CD4-positive, alpha-beta T cell treated with Interleukin-15 for 4 hours (primary cell): ENCODE measurements around the gene DPH5.

Experiments used
- DNase-seq: peaks from one replicate; pipeline ENCODE4 v3.0.0-alpha.2; 2020; ENCODE audit warnings: low spot score

Gene DPH5

GRCh38 chr1:101030881-101031280, 5.3 kb upstream of the DPH5 start:
- DNase-seq: no peak

DNA sequence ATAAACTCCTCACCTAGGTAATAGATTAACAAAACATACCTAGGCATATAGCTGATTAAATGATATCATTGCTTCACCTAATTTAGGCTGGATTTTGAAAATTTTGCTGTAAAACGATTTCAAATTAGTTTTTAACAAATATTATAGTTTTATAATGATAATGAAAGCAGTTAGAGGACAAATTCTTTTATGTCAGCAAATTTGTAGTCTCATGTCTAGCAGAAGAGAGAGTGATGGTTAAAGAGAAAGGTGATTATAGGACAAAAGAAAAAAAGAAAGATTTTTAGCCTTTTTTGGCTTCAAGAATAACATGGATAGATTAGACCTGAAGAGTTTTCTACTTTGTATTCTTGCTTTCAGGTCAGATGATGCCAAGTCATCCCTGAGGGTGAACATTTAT, 3.6 kb upstream of the DPH5 start:
- no peak for DNase-seq

GRCh38 chr1:101028466-101028865, 2.9 kb upstream of the DPH5 start:
- DNase-seq: no peak

DNA sequence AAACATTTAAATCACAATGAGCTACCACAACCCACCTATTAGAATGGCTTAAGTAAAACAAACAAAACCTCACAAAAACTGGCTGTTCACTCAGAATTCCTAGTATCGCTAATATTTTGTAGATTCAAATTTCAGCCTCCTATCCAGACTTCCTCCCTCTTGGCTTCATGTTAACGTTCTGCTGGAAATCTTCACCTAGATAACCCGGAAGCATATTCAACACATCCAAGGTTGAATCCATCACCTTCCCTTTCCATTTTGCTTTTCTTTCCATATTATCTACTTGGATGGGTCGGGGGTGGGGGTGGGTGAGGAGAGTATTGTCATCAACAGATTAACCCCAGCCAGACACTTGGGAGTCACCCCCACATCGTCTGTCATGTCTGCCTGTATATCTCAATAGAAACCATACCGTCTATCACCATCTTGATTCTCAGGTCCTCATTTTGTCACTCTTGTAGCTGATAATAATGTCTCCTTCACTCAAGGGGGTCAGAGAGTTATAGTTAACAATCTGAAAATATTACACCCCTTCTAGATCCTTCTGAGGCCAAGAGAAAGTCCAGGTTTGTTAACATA, 1.7 kb upstream of the DPH5 start:
- no peak for DNase-seq

GRCh38 chr1:101026430-101026788, 825 bp upstream of the DPH5 start:
- DNase-seq: no peak

GRCh38 chr1:101025283-101025656, 314 bp downstream of the DPH5 start:
- DNase-seq: no peak

- DNase-seq: no peak
Observed at GRCh38 chr1:101022294-101022693, 3.3 kb downstream of the DPH5 start.

GRCh38 chr1:101017448-101017847, 8.1 kb downstream of the DPH5 start:
- no peak for DNase-seq

DNA sequence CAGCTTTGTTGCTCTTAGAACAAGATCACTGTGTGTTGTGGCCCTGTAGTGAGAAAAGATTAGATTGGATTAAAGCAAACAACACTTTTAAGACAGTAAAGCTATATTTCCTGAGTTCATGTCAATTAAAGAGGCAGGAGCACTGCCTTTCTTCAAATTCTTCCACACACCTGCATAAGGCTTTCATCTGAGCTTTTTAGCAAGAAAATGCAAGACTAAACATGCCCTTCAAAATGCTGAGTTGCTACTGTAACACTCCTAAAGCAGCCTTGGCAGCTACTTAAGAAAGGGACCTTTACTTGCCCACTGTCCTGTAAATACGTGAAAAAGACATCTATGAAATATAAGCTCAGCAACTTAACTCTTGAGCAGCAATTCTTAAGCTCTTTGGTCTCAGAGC, 11.8 kb downstream of the DPH5 start:
- DNase-seq: no peak

DNA sequence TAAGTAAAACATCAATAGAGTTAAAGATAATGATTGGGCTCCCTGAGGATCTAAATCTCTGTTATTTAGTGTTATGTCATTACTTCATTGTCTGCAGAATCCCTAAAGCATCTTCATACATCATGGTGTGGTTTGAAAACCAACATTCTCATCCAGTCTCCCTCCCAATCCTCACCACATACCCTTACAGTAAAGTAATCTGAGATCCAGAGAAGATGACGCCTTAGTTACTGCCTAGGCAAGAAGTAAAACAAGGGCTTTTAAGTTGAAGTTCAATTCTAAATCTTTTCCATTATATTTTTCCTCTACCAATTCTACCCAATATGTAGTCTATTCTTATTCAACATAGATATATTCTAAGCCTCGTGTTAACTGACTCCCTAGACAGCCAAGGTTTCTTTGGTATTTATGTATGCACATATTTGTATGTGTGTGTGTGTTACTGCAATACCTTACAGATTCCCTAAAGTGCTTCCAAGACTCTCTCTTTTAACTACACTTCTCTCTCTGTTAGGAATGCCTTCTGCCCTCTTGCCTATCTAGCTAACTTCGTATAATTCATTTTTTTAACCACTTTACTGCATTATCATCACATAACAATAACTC, 17.3 kb downstream of the DPH5 start:
- no peak for DNase-seq

- DNase-seq: peak; percentile 37
Observed at GRCh38 chr1:101006553-101006952, 19.0 kb downstream of the DPH5 start.

DNA sequence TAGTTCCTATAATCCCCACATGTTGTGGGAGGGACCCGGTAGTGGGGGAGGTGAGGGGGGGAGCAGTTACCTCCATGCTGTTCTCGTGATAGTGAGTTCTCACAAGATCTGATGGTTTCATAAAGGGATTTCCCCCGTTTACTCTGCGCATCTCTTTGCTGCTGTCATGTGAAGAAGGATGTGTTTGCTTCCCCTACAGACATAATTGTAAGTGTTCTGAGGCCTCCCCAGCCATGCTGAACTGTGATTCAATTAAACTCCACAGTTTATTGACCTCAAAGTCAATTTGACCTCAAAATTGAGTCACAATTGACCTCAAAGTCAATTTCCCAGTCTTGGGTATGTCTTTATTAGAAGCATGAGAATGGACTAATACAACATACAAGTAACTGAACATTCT, 19.7 kb downstream of the DPH5 start:
- DNase-seq: peak; percentile 40

GRCh38 chr1:101005183-101005582, 20.4 kb downstream of the DPH5 start:
- DNase-seq: peak; percentile 31

- DNase-seq: no peak
Observed at GRCh38 chr1:101004670-101005069, 20.9 kb downstream of the DPH5 start.

DNA sequence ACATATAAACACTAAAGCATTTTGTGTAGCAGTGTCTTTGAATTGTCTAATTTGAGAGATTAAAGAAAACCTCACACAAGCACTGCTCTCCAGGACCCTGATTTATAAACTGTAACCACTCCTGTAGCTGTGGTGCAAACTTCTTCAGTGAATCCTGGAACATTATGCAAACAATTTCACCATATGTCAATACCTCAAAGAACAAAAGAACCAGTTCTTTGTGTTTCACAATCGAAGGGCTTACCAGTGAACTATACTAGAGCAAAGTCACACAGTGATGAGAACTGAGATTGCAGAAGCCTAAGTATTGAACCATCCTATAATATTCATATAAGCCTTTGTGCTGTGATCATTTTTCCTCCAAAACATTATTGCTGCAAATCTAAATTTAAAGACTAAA, 21.5 kb downstream of the DPH5 start:
- no peak for DNase-seq

DNA sequence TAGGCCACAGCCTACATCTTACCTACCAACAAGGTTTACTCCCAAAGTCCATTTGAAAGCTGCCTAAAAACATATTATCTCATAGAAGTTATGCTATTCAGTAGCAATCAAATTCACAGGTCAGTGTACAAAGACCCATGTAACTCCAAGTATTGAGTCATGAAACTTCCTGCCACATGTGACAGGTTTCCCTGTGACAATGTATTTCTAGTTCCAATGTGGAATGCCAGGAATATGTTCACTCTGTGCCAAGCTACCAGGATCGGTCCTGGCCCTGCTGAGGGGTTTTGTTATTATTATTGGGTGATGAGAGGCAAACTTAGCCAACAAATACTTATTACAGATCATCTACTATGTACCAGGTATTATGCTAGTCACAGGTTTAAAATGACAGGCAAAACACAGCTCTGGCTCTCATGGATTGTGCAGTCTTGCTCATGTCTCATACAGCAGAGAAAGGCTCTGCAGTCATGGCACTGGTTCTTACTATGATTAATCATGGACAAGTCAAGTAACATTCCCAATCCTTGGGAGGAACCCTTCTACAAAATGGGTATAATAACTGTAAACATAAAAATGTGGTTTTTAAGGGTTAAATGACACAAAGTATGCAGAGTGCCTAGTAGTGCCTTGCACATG, 22.5 kb downstream of the DPH5 start:
- no peak for DNase-seq

- DNase-seq: peak; percentile 25
Observed at GRCh38 chr1:101002551-101002950, 23.0 kb downstream of the DPH5 start.

- DNase-seq: no peak
Observed at GRCh38 chr1:101000131-101000873, 25.3 kb downstream of the DPH5 start.

DNA sequence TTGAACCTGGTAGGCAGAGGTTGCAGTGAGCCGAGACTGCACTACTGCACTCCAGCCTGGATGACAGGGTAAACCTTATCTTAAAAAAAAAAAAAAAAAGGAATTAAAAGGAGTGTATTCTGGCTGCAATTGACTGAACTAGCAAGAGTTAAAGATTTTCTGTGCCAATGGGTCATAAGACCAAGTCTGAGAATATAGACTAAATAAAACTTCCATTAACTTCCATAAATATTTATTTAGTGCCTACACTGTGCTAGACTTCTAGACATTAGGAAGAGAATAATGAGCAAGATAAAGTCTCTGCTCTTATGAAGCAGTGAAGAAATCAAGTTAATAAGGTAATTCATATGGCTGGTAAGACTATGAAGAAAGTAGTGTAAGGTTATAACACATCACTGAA, 27.2 kb downstream of the DPH5 start:
- no peak for DNase-seq

GRCh38 chr1:100995198-100995988, 30.2 kb downstream of the DPH5 start:
- peak; percentile 7 for DNase-seq

- DNase-seq: no peak
Observed at GRCh38 chr1:100989306-100990077, 36.1 kb downstream of the DPH5 start.

GRCh38 chr1:100988121-100988520, 37.5 kb downstream of the DPH5 start:
- DNase-seq: no peak
